TTC549 (cell line): ENCODE measurements around the gene MAP7.

Experiments used
- FAIRE-seq: peaks from 2 replicates; lab custom pipeline; 2012; peaks lifted over from hg19 to GRCh38; lab: Jason Lieb, UNC

MAP7 gene

DNA sequence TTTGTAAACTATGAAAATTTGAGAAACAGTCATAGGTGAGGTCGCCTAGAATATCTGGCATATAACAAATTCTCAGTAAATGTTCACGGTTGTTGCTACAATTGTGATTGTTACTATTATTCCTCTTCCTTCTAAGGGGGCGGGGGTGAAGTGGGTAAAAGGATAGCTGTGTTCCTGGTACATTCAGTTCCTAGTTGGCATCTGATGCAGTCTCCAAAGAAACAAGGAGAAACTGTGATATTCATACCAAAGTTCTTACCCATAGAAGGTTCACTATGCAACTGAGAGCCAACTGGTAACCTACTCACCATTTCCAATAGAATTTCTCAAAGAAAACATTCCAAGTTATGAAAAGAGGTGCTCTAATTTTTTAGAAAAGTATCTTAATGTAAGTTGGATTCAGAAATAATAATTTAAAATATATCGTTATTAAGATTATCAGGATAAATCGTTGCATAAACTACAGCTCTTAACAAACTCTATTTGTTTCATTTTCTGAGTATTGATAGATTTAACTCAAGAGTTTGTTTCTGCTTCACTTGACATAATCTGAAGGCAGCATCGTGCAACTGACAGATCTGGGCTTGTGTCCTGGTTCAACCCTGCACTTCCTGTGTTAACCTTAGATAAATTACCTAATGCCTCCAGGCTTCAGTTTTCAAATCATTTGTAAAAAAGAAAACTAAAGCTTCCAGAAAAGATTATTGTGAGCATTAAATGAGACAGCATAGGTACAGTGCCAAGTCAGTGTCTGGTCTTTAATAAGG, 13.3 kb upstream of the MAP7 start:
- no peak for FAIRE-seq

DNA sequence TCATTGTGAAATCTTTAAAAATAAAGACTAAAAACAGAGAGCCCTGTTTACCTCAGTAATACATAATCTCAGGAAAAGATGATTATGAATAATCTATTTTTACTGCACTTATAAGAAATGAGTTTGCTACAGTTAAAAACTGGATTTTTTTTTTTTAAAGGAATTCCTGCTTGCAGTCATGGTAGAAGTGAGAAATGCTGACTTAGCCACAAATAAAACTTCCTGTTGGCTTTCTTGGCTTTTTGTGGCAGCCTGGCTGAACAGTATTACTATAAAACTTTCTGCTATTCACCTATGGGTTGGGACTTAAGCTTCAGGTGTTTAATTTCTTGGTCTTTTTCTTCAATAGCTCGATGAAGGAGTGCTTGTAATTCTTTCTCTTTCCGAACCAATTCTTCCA, 12.0 kb upstream of the MAP7 start:
- FAIRE-seq, result no peak

- no peak for FAIRE-seq
Measured at GRCh38 chr6:136553166-136553787, 3.1 kb upstream of the MAP7 start.

DNA sequence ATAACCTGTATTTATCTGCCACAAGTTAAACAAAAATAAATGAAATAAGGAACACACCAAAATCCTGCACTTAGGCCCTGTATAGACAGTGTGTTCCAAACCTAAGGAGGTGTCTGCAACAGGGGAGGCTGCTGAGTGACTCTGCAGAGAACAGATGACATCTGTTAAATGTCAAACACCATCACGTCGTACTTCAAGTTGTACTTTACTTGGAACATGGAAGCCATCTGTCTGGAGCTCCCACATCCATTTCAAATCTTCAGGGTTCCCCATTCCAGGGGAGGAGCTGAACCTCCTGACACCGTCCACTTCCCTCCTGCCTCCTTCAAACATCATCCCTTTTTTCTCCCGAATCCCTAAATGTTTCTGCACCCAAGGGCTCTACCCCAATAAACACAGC, 1.8 kb upstream of the MAP7 start:
- no peak for FAIRE-seq

DNA sequence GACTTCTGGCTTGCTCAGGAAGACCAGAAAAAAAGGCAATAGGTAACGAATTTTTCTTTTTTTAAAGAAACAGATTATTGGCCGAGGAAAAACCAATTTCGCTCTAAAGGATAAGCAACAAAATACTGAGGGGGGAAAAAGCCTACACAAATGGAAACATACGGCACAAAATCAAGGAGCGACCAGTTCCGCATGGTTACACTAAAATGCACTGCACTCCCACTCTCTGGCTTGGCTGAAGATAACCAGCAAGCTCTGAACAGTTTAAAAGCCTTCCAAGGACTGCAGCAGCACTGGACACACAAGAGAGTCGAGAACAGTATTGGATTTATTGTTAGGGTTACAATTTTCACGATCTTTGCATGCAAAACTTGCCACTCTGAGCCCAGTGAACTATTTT, 881 bp upstream of the MAP7 start:
- no peak for FAIRE-seq

- no peak for FAIRE-seq
Measured at GRCh38 chr6:136550045-136550329, 235 bp downstream of the MAP7 start.

- no peak for FAIRE-seq
Measured at GRCh38 chr6:136549300-136550044, 750 bp downstream of the MAP7 start.

DNA sequence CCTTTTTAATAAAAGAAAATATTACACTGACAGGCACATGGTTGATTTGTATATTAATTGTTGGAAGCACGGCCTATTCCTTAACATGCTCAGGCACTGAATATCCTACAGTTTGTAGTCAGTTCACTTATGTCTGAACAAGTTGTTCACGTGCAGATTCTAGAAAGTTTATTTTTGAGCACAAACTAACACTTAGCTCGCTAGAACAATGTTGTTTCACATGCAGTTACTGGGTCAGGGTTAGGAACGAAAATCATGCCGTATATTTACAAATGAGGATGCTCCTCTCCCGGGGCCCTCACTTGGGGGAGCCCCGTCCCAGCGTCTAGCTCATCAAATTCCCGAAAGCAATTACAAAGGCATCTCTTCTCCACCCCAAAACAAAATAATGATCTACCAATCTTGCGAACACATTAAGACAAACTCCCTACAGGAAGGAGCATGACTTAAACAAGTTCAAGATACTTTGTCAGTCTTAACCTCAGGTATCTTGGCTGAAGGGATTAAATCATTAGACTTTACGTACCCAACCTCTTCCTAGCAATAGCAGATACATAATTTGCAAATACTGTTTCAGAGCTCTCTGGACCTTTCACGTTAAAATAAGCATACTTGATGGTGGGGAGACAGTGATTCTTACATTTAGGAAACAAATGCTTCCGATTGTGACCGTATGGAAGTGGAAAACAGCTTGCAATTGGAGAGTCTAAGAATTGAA, 1.5 kb downstream of the MAP7 start:
- no peak for FAIRE-seq

DNA sequence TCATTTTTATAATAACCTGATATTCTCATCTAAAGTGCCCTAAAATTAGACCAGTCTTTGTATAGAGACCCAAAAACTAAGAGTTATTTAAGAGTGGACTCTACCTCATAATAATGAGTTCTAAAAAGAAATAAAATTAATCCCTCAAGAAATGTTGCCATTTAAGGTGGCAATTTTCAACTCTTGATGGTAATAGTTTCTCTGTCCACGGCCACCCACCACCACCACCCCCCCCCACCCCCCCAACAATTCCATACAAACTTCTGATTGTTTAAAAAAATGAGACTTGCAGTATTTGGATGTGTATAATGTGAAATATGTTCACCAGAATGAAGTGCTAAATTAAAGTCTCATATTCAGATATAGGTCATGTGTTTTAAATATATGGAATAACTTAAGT, 2.4 kb downstream of the MAP7 start:
- no peak for FAIRE-seq

- FAIRE-seq, result no peak
Measured at GRCh38 chr6:136547336-136547735, 2.9 kb downstream of the MAP7 start.

DNA sequence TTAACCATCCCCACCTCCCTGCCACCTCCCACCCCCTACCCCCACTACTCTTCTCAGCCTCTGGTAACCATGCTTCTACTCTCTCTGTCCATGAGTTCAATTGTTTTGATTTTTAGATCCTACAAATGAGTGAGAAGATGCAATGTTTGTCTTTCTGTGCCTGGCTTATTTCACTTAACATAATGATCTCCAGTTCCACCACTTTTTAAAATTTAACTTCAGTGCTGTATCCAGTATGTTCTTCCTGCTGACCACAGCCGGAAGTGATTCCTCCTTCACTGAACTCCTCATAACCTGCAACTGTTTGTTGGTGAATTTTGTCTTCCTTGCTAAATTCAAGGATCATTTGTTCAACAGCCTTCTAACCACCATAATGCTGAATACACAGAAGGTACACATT, 3.9 kb downstream of the MAP7 start:
- FAIRE-seq, result no peak

DNA sequence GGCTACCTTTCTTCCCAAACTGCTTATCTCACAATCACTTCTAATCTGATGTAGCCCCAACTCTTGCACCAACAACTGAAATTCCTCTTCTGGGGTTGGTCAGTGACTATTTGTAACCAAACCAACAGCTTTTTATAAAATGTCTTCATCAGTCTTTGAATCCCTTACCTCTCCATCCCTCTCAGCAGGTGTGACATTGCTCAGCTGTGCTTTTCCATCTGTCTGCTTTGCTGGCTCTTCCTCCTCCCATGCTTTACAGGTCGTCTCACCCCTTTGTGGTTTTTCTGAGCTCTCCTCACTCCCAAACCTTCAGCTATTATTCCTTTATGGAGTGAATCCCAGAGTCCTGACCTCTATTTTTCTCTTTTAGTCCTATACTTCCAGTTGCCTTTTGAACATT, 5.9 kb downstream of the MAP7 start:
- FAIRE-seq, result no peak

DNA sequence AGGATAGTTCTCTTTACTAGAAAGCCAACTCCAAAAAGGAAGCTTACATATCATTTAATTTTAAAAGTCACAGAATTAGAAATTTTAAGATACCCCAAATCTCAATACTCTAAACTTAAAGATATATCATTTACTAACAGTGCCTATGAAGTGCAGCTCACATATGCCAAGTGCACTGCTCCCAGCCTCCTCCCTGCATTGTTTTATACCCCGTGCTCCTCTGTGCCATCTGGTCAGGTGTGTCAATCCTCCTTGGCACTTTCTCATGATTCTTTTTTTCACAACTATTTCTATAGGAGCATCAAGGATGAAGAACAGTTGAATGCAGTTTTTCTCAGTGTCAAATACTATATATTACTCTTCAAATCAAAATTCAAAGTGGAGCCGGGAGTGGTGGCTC, 8.8 kb downstream of the MAP7 start:
- no peak for FAIRE-seq

DNA sequence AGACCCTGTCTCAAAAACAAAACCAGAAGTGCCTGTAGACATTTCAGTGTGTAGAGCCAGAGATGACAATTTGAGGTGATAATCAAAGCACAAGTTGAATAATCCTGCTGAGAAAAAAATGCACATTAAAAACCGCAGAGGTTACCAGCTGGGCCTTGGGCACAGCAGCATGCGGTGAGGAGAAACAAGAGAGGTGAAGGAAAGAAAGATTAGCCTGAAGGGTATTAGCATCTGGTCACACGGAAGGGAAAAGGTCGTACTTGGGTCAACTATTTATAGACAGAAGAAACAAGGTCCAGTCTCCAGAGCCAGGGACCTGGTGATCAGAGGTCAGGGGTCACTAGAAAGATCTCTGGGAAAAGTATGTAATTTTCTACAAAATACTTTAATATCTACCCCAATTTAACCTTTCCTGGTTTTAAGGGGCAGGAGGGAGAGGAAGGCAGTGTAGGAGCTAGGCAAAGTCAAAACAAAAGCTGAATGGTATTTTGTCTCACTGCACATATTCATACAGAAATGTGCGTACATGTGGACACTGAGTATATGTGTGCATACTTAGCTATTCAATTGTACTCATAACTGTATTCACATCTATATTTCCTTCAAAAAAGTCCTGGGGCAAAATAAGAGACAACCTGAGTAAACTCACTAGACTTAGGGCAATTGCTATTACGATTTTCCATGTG, 10.1 kb downstream of the MAP7 start:
- FAIRE-seq, result no peak

- FAIRE-seq, result no peak
Measured at GRCh38 chr6:136538836-136539235, 11.4 kb downstream of the MAP7 start.

DNA sequence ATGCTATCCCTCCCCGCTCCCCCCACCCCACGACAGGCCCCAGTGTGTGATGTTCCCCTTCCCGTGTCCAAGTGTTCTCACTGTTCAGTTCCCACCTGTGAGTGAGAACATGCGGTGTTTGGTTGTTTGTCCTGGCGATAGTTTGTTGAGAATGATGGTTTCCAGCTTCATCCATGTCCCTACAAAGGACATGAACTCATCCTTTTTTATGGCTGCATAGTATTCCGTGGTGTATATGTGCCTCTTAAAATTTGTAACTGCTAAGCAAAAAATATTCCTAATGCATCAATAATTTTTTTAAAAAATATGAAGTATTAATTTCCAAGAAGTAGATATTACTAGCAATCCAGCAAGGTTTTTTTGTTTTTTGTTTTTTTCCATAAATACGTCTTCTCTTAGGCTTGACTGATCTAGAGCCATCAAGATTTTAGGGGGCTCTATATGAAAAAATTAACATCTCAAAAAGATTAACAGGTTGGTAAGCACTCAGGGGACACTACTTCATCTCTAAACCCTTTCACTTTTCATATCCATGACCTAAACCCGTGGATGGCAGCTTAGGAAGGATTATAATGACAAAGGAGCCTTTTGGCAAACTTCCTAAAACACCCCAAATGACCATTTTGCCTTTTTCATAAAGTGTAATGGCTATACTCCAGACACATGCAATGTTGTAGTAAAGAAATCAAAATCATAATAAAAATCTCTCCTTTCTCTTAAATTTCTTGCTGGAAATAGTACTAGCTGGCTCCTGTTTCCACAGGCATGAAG, 14.2 kb downstream of the MAP7 start:
- no peak for FAIRE-seq

DNA sequence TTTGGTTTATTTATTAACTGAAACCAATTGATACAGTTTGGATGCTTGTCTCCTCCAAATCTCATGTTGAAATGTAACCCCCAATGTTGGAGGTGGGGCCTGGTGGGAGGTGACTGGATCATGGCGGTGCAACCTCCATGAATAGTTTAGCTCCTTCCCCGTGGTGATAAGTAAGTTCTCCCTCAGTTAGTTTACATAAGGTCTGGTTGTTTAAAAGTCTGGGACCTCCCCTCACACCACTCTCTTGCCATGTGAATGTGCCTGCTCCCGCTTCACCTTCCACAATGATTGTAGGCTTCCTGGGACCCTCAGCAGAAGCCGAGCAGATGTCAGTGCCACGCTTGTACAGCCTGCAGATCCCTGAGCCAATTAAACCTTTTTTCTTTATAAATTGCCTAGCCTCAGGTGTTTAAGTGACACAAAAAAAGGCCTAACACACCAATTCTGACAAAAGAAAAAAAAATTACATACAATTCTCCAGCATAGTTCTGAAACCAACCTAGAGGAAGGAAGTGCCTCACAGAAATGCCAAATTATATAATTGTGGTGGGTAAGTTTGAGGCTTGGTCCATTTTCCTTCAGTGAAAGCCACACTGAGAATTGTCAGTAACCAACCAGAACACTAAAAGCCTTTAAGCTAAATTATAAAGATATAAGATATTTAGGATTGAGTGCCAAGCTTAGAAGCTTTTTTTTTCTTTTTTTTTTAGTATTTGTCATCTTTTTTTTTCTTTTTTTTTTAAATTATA, 15.0 kb downstream of the MAP7 start:
- no peak for FAIRE-seq

DNA sequence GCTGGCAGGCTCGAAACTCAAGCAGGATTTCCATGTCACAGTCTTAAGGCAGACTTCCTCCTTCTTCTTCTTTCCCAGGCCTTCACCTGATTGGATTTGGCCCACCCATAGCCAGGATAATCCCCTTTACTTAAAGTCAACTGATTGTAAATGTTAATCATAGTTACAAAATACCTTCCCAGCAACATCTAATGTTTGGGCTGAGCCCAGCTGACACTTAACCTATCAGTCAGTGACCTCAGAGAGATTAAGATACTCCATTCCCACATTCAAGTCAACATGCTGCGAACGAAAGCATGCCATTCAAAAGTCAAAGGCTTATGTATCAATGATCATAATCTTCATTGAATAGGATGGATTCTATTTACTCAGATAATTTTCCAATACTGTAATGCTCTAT, 16.0 kb downstream of the MAP7 start:
- no peak for FAIRE-seq

- FAIRE-seq, result no peak
Measured at GRCh38 chr6:136533487-136533886, 16.7 kb downstream of the MAP7 start.

DNA sequence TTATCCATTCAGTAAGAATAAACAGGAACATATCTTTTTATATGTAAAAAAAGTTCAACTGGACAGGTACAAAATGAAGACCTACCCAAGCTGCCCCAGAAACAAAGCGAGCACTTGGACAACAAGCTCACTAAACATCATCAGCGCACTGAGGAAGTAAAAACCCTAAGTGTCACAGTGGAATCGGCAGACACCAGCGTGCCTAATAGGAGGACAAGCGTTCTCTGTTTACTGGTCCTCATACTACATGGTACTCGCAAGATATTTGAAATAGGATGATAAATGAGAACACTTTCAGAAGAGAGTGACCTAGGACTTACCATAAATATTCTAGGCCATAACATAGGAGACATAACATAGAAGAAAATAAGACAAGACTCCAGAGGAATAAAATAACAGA, 18.2 kb downstream of the MAP7 start:
- FAIRE-seq, result no peak

GRCh38 chr6:136529710-136530109, 20.5 kb downstream of the MAP7 start:
- no peak for FAIRE-seq
